HG03175 (cell line): ENCODE measurements around the gene RGR.

Experiments used
- ATAC-seq: cut with Tn5 transposase; IDR thresholded peaks from one replicate; pipeline ENCODE4 v1.9.1; 2021; ENCODE audit warnings: mild to moderate bottlenecking, moderate library complexity; ENCODE audit not compliant: unreplicated experiment

Gene RGR, protein sequence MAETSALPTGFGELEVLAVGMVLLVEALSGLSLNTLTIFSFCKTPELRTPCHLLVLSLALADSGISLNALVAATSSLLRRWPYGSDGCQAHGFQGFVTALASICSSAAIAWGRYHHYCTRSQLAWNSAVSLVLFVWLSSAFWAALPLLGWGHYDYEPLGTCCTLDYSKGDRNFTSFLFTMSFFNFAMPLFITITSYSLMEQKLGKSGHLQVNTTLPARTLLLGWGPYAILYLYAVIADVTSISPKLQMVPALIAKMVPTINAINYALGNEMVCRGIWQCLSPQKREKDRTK

GRCh38 chr10:84244651-84245270 is at the start of gene RGR:
TSS of gene RGR (plus strand) at chr10:84245053. CDS start at chr10:84245091, 38 bp downstream.
- ATAC-seq, result no peak

- no peak for ATAC-seq
Measured at GRCh38 chr10:84196083-84196482, 48.8 kb upstream of the RGR start.

- ATAC-seq, result no peak
Measured at GRCh38 chr10:84196941-84197340, 47.9 kb upstream of the RGR start.

- ATAC-seq, result no peak
Measured at GRCh38 chr10:84197643-84198042, 47.2 kb upstream of the RGR start.

DNA sequence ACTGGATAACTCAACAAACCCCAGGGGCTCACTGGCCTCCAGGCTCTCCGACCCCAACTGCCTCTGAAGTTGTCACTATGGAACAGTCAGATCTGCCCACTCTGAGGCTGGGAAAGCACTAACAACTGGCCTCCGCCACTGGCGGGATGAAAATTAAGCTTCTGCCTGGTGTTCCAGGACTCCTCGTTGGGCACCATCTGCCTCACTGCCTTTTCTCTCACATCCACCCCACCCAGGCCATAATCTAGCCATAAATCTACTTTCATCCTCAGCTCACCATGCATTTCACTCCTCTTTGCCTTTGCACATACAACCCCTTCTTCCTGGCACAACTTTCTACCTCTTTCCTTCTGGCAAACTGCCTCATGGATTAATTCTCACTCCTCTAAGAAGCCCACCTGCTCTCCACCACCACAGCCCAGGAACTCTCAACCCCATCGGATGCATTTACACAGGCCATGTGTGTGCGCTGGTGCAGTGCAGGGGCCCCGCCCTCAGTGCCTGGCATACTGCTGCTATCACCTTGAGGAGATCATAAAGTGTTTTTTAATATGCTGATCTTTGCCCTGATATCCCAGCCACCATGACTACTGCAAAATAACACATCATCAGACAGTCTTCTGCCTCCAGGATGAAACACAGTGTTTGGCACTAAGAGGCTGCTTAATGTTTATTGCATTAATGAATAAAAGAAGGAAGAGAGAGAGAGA is 46.5 kb upstream of the RGR start:
- no peak for ATAC-seq

DNA sequence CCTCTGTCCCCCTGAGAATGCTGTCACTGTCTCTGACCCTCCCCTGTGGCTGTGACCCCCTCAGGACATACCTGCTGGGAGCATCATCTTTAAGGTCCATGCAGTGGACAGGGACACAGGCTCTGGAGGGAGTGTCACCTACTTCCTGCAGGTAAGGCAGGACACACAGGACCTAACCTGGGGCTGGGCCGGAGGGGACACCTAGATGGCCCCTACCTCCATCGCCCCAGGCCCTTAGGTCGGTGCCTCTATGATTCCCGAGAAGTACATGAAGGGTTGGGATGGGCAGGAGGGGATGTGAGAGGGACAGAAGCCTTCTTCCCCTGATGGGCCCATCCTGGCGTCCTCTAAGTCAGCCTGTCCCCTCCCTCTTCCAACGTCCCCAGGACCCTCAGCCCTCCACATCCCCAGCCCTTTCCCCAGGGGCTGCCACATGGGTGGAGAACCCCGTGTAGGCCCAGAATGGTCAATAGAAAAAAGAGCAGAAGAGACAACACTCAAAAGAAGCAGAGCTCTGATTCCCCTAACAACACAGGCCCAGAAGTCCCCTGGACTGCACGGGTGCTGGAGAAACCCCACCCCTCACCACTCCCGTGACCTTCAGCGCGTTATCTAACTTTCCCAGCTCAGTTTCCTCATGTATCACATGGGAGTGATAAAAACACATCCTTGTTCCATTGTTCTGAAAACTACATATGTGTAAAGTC is 44.2 kb upstream of the RGR start:
- no peak for ATAC-seq

DNA sequence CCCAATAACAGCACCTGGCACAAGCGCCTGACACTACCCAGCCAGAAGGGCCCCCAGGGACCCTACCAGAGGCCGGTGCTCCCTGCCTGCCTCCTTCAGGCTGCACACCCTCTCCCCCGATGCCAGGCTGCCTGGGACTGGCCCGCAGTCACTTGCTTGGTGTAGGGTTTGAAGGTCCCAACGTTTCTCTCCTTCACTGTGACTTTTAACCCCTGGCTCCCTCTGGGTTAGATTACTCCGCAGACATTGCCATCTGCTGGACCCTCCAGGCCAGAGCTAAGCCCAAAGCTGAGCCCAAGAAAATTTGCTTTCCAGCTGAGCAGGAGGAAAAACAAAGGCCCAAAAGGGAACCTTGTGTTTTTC is 43.6 kb upstream of the RGR start:
- no peak for ATAC-seq

- ATAC-seq, result no peak
Measured at GRCh38 chr10:84201682-84202081, 43.2 kb upstream of the RGR start.

GRCh38 chr10:84202349-84202748 is 42.5 kb upstream of the RGR start:
- ATAC-seq, result no peak

GRCh38 chr10:84204122-84204521 is 40.7 kb upstream of the RGR start:
- ATAC-seq, result peak; percentile 62

GRCh38 chr10:84204610-84205009 is 40.2 kb upstream of the RGR start:
- ATAC-seq, result no peak

DNA sequence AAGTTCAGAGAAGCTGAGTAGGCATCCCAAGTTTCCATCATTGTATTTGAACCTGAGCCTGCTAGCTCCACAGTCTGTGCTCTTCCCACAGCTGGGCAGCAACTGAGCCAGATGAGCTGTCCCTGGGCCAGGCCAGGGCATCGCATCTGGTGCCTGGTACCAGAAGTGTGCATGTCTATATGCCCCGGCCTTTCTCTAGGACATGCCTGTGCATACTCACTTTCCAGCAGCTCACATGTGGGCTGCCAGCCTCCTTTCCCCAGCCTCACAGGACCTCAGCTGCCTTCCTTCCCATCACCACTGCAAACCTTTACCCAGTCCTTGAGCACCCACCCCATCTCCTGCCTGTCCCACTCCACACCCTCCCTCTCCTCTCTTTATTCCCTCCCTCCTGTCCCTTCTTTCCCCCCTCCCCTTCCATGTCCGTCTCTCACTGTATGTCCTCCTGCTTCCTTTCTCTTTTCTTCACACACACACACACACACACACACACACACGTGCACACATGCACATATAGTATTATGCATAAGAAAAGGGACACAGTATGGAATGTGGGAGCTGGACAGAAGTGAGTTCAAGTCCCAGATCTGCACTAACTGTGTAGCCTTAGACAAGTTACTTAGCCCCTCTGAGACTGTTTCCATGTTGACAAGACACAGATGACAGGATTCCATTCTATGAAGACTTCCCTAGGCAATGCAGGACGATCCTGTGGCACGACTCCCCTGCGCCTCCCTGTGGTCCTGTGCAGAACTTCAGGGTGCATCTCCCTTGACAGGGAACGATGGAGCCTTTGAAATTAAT is 39.6 kb upstream of the RGR start:
- peak; percentile 81 for ATAC-seq

DNA sequence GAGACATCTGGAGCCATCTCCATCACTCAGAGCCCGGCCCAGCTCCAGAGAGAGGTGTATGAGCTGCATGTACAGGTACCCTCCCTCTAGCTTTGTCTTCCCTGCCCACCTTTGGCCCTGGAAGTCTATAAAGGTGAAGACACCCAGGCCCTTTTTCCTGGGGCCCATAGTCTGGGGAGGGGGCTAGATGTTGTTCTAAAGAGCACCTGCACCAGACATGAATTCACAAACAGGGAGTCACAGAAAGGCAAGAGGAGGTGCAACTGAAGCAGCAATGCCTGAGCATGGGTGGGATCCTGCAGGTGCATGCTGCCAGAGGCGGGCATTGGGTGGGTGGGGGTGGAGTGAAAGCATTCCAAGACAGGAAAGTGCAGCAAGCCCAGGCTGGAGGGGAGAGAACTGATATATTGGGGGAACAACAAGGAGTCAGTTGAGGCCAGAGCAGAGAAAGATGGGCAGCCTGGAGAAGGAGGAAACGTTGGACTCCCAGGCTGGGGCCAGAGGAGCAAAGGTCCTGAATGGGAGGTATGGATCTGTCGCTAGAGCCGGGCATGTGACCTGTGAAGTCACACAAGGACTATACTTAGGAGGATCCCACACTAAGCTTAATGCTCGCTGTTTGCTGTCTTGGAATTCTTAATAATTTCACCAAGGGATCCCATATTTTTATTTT is 38.9 kb upstream of the RGR start:
- ATAC-seq, result no peak

DNA sequence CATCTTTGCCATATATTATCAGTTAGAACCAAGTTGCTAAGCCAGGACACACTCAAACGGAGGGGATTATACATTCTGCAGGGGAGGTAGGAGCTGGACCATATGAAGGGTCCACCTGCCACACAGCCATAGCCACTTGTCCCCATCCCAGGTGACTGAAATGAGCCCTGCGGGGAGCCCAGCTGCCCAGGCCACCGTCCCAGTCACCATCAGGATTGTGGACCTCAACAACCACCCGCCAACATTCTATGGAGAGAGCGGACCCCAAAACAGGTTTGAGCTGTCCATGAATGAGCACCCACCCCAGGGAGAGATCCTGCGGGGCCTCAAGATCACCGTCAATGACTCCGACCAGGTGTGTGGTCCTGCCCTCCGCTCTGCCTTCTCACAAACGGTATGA is 36.8 kb upstream of the RGR start:
- no peak for ATAC-seq

DNA sequence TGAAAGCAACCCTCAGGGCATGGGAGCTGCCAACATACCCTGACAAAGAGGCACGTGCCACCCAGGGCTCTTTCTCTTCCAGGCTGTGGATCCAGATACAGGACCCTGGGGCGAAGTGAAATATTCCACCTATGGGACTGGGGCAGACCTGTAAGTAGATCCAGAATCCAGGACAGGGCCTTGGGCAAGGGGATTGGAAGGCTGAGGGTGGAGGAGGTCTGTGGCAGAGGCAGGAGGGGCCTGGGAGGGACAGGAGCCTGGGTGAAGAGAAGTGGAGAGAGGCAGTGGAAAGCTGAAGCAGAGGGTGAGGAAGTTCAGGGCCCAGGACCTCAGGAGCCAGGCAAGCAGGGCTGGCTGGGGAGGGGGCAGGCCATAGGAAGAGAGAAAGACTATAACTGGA is 33.3 kb upstream of the RGR start:
- ATAC-seq, result no peak

GRCh38 chr10:84212014-84212413 is 32.8 kb upstream of the RGR start:
- ATAC-seq, result no peak

- ATAC-seq, result no peak
Measured at GRCh38 chr10:84213076-84213475, 31.8 kb upstream of the RGR start.

DNA sequence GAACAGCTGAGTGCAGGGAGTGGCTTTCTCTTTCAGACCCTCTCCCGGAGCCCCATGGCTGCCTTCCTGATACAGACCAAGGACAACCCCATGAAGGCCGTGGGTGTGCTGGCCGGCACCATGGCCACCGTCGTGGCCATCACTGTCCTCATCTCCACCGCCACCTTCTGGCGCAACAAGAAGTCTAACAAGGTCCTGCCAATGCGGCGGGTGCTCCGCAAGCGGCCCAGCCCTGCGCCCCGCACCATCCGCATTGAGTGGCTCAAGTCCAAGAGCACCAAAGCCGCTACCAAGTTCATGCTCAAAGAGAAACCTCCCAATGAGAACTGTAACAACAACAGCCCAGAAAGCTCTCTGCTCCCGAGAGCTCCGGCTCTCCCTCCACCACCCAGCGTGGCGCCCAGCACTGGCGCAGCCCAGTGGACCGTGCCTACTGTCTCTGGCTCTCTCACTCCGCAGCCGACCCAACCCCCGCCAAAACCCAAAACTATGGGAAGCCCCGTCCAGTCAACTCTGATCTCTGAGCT is 30.7 kb upstream of the RGR start:
- no peak for ATAC-seq

GRCh38 chr10:84214612-84215235 is 30.1 kb upstream of the RGR start:
- ATAC-seq, result peak; percentile 84

DNA sequence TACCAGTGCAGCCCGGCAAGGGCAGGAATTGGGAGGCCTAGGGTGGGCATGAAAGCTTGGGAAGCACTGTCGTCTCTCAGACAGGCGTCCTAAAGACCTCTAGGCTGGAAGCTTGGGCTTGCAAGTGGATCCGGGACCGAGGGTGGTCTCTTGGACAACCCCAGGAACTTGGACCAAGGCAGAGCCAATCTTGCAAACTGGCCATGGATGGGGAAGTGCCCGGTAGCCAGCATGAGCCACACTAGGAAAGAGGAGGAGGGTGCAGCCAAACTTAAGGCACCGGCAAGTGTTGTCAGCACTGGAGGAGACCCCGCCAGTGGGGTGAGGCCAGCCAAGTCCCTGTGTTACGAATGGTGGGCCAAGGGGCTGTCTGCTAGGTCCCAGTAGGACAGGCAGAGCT is 28.0 kb upstream of the RGR start:
- ATAC-seq, result no peak
